Measurements from ENCODE around the gene TP63.

DNA sequence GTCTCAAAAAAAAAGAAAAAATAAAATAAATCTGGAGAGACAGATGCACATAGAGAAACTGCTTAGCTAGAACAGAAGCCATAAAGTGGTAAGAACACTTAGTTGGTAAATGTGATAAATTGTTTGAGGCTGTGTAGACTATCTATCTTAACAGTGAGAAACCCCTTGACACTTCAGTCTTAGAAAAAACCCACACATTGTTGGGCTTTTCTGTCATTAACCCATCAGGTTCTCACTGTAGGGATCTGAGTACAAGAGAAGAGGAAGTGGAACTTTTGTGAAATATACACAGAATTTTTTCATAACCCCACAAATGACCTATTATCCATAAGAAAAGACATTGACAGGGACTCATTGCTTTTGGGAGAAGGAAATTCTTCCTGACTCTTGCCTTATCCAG, 24.4 kb downstream of the TP63 start:
- TF ChIP-seq CTCF (conservative IDR thresholded peaks at IDR 0.05) (no peak), ZFX (IDR thresholded peaks at IDR 0.05) (no peak)

Data from C4-2B (cell line).